Activated CD8-positive, alpha-beta T cell treated with anti-CD3 and anti-CD28 coated beads, Interleukin-2, amount 10 ng/mL, durations not matched to agents 7 days and 5 days (primary cell): ENCODE results near the gene GAGE10. TPM values are rescaled to one million over a fixed set of nuclear protein-coding genes. Genes with fewer than 3 reads are reported as not detected.
"Not testable (repeated sequence)": the region's sequence is repeated elsewhere in the genome, so short reads cannot be mapped to it uniquely, and the experiment has no call there.

Experiments used
- ATAC-seq: fragments of 150-1000 bp; cut with Tn5 transposase; one replicate; pipeline ENCODE4 v1.10.0; 2021; ENCODE audit warnings: moderate library complexity
- CTCF ChIA-PET: fragments of 350-600 bp; sonication (Branson Sonifier 250); formaldehyde crosslinking; loops from one replicate; lab custom pipeline; 2021; ENCODE audit warnings: antibody characterized with exemption; lab: Charles Lee
- POLR2A ChIA-PET: fragments of 350-600 bp; sonication (Branson Sonifier 250); formaldehyde crosslinking; loops from one replicate; lab custom pipeline; 2021; ENCODE audit warnings: antibody characterized with exemption; lab: Charles Lee
- DNase-seq: peaks from one replicate; pipeline ENCODE4 v3.0.0-alpha.2; 2020
- H3K27ac Mint-ChIP-seq: one replicate; pipeline ENCODE4 v1.8.0; 2021; ENCODE audit warnings: mild to moderate bottlenecking, mixed read lengths
- H3K27me3 Mint-ChIP-seq: one replicate; pipeline ENCODE4 v1.8.0; 2021; ENCODE audit warnings: low read depth, mixed read lengths
- H3K36me3 Mint-ChIP-seq: one replicate; pipeline ENCODE4 v1.8.0; 2021; ENCODE audit warnings: low read depth, mixed read lengths
- H3K4me1 Mint-ChIP-seq: one replicate; pipeline ENCODE4 v1.8.0; 2021; ENCODE audit warnings: low read depth, mixed read lengths
- H3K4me3 Mint-ChIP-seq: one replicate; pipeline ENCODE4 v1.8.0; 2021; ENCODE audit warnings: mild to moderate bottlenecking, mixed read lengths
- H3K9me3 Mint-ChIP-seq: one replicate; pipeline ENCODE4 v1.8.0; 2022; ENCODE audit warnings: mixed read lengths; ENCODE audit not compliant: insufficient read depth
- total RNA-seq, 2 experiments: library from RNA; stranded (reverse); gene quantifications; one replicate each; pipeline ENCODE4 v1.2.3, GENCODE V29; 2021

GAGE10 gene
- total RNA-seq, 2 experiments from 2014 or later: not detected

GRCh38 chrX:49299293-49299692 lies 4.2 kb upstream of the GAGE10 start:
- POLR2A ChIA-PET, DNase-seq, H3K4me1 Mint-ChIP-seq, H3K4me3 Mint-ChIP-seq, CTCF ChIA-PET, H3K27ac Mint-ChIP-seq, ATAC-seq, H3K27me3 Mint-ChIP-seq, H3K36me3 Mint-ChIP-seq, H3K9me3 Mint-ChIP-seq: not testable (repeated sequence)

GRCh38 chrX:49300703-49301102 lies 2.7 kb upstream of the GAGE10 start:
- CTCF ChIA-PET: no interaction called here
- Mint-ChIP-seq H3K9me3 (no peaks in the 10 kb centered on the region), H3K4me1 (no peaks in the 10 kb centered on the region), H3K27me3 (peaks cover 8% of the 10 kb centered on the region), H3K36me3 (no peaks in the 10 kb centered on the region), H3K4me3 (no peak overlapping the region), H3K27ac (no peak overlapping the region)
- POLR2A ChIA-PET: no interaction called here
- ATAC-seq (no peak), DNase-seq (no peak)

GRCh38 chrX:49307775-49308174 lies 4.3 kb downstream of the GAGE10 start:
- H3K9me3 Mint-ChIP-seq, POLR2A ChIA-PET, DNase-seq, CTCF ChIA-PET, H3K27me3 Mint-ChIP-seq, H3K36me3 Mint-ChIP-seq, H3K4me3 Mint-ChIP-seq, H3K27ac Mint-ChIP-seq, ATAC-seq: not testable (repeated sequence)
- H3K4me1 Mint-ChIP-seq: peaks cover 22% of the 10 kb centered on the region

- Mint-ChIP-seq H3K36me3 (no peaks in the 10 kb centered on the region), H3K9me3 (no peaks in the 10 kb centered on the region), H3K27me3 (no peaks in the 10 kb centered on the region), H3K4me1 (peaks cover 22% of the 10 kb centered on the region), H3K4me3 (peak overlapping the region; percentile 69), H3K27ac (peak overlapping the region; percentile 90)
- DNase-seq (peak; percentile 50), ATAC-seq (peak; percentile 82)
- ChIA-PET CTCF (interaction anchor here (1.0 kb wide), 1 partner anchor 40 kb away, joined by 3 read pairs; no protein-coding TSS in a partner anchor), POLR2A (interaction anchor here (1.1 kb wide), 1 partner anchor 35 kb away, joined by 3 read pairs; no protein-coding TSS in a partner anchor)
These were observed 5.3 kb downstream of the GAGE10 start for GRCh38 chrX:49308604-49309269.

GRCh38 chrX:49309401-49309981 lies 6.0 kb downstream of the GAGE10 start:
- Mint-ChIP-seq H3K36me3 (no peaks in the 10 kb centered on the region), H3K9me3 (no peaks in the 10 kb centered on the region), H3K4me1 (peaks cover 22% of the 10 kb centered on the region), H3K27me3 (no peaks in the 10 kb centered on the region), H3K27ac (peak overlapping the region; percentile 90), H3K4me3 (peak overlapping the region; percentile 69)
- DNase-seq (peak; percentile 22), ATAC-seq (peak; percentile 73)
- CTCF ChIA-PET: interaction anchor here (1.0 to 1.2 kb wide), 2 partner anchors 18 to 40 kb away, joined by 3 to 5 read pairs; no protein-coding TSS in a partner anchor
- POLR2A ChIA-PET: no interaction called here

GRCh38 chrX:49310371-49310770 lies 6.9 kb downstream of the GAGE10 start:
- H3K27me3 Mint-ChIP-seq: no peaks in the 10 kb centered on the region
- ChIA-PET POLR2A (no interaction called here), CTCF (interaction anchor here (1.2 kb wide), 1 partner anchor 18 kb away, joined by 5 read pairs; no protein-coding TSS in a partner anchor)
- H3K4me1 Mint-ChIP-seq: peaks cover 22% of the 10 kb centered on the region
- no peaks in the 10 kb centered on the region for H3K36me3 Mint-ChIP-seq
- ATAC-seq (no peak), DNase-seq (no peak)
- H3K27ac Mint-ChIP-seq: no peak overlapping the region
- no peaks in the 10 kb centered on the region for H3K9me3 Mint-ChIP-seq
- H3K4me3 Mint-ChIP-seq: no peak overlapping the region

GRCh38 chrX:49312176-49312575 lies 8.7 kb downstream of the GAGE10 start:
- no peak overlapping the region for H3K27ac Mint-ChIP-seq
- H3K27me3 Mint-ChIP-seq: no peaks in the 10 kb centered on the region
- peaks cover 22% of the 10 kb centered on the region for H3K4me1 Mint-ChIP-seq
- CTCF ChIA-PET: no interaction called here
- POLR2A ChIA-PET: no interaction called here
- no peak overlapping the region for H3K4me3 Mint-ChIP-seq
- no peaks in the 10 kb centered on the region for H3K36me3 Mint-ChIP-seq
- ATAC-seq (no peak), DNase-seq (no peak)
- H3K9me3 Mint-ChIP-seq: no peaks in the 10 kb centered on the region

- Mint-ChIP-seq H3K27ac (no peak overlapping the region), H3K4me1 (no peaks in the 10 kb centered on the region), H3K27me3 (no peaks in the 10 kb centered on the region), H3K4me3 (no peak overlapping the region), H3K9me3 (no peaks in the 10 kb centered on the region), H3K36me3 (no peaks in the 10 kb centered on the region)
- no peak for ATAC-seq
- no peak for DNase-seq
- ChIA-PET CTCF (no interaction called here), POLR2A (no interaction called here)
These were observed 12.6 kb downstream of the GAGE10 start for GRCh38 chrX:49316085-49316484.

GRCh38 chrX:49321737-49322136 lies 18.3 kb downstream of the GAGE10 start, which contains the start of gene GAGE12J:
Gene GAGE12J, plus strand, starts transcription at chrX:49322037. Its CDS starts 1,157 bp downstream, at chrX:49323194.
- H3K4me3 Mint-ChIP-seq, POLR2A ChIA-PET, CTCF ChIA-PET: not testable (repeated sequence)

GRCh38 chrX:49322266-49322665 lies 18.8 kb downstream of the GAGE10 start:
- POLR2A ChIA-PET, DNase-seq, H3K27ac Mint-ChIP-seq, H3K27me3 Mint-ChIP-seq, ATAC-seq, H3K4me3 Mint-ChIP-seq, H3K36me3 Mint-ChIP-seq, H3K9me3 Mint-ChIP-seq, CTCF ChIA-PET, H3K4me1 Mint-ChIP-seq: not testable (repeated sequence)

More at GRCh38 chrX:49321737-49322136, 18.3 kb downstream of the GAGE10 start, which contains the start of gene GAGE12J:
- not testable (repeated sequence) for H3K9me3 Mint-ChIP-seq, H3K27me3 Mint-ChIP-seq, H3K36me3 Mint-ChIP-seq, ATAC-seq, DNase-seq, H3K27ac Mint-ChIP-seq, H3K4me1 Mint-ChIP-seq

- not testable (repeated sequence) for ATAC-seq
These were observed 20.3 kb downstream of the GAGE10 start for GRCh38 chrX:49323735-49324134.

GRCh38 chrX:49330421-49330820 lies 27.0 kb downstream of the GAGE10 start:
- CTCF ChIA-PET, H3K27ac Mint-ChIP-seq, POLR2A ChIA-PET, H3K36me3 Mint-ChIP-seq, ATAC-seq, H3K4me3 Mint-ChIP-seq, DNase-seq, H3K4me1 Mint-ChIP-seq, H3K27me3 Mint-ChIP-seq, H3K9me3 Mint-ChIP-seq: not testable (repeated sequence)

More at GRCh38 chrX:49323735-49324134, 20.3 kb downstream of the GAGE10 start:
- DNase-seq, CTCF ChIA-PET, POLR2A ChIA-PET, H3K9me3 Mint-ChIP-seq, H3K36me3 Mint-ChIP-seq, H3K4me1 Mint-ChIP-seq, H3K4me3 Mint-ChIP-seq, H3K27ac Mint-ChIP-seq, H3K27me3 Mint-ChIP-seq: not testable (repeated sequence)
